HCT116 (cell line): ENCODE measurements around the gene TCAP.

ENCODE experiments used
- CTCF ChIP-seq, 3 experiments: fragments of 200-600 bp in 1 of 3; sonication (generic) in 1 of 3; IDR thresholded peaks in 2 of 3; conservative IDR thresholded peaks in 1 of 3; 2 replicates each; pipeline ENCODE4 v1.5.1; 2012 to 2017; ENCODE audit warnings: low read depth in 2 of 3, low read length in 2 of 3, antibody characterized with exemption in 1 of 3, borderline replicate concordance in 1 of 3, control low read depth in 1 of 3, mild to moderate bottlenecking in 1 of 3, mixed read lengths in 1 of 3, mixed run types in 1 of 3, moderate library complexity in 1 of 3; ENCODE audit not compliant: insufficient read depth in 1 of 3
- EZH2 ChIP-seq: fragments of 200-600 bp; sonication (generic); IDR thresholded peaks from 2 replicates; pipeline ENCODE4 v1.6.1; 2017; ENCODE audit warnings: antibody characterized with exemption, mixed run types
- POLR2AphosphoS5 ChIP-seq: IDR thresholded peaks from 2 replicates; pipeline ENCODE4 v1.6.1; 2011; ENCODE audit warnings: mild to moderate bottlenecking, low read depth, low read length, moderate library complexity
- REST ChIP-seq: IDR thresholded peaks from 2 replicates; pipeline ENCODE4 v1.6.1; 2012; ENCODE audit warnings: low read depth

- TF ChIP-seq CTCF (IDR thresholded peaks at IDR 0.05 in 2 of 3, conservative IDR thresholded peaks at IDR 0.05 in 1 of 3; ENCODE audit: borderline replicate concordance in 1 of 3, insufficient read depth in 1 of 3, low read depth in 2 of 3, low read length in 2 of 3) (no peak), POLR2AphosphoS5 (no peak), EZH2 (no peak), REST (no peak)
Measured at GRCh38 chr17:39694593-39694992, 29.4 kb downstream of the TCAP start.
